Stimulated activated naive CD4-positive, alpha-beta T cell treated with Interleukin-2 at 50 U/mL for 16 hours (primary cell): ENCODE results near the gene ZNF497.
"Not testable (repeated sequence)": the region's sequence is repeated elsewhere in the genome, so short reads cannot be mapped to it uniquely, and the experiment has no call there.

ENCODE experiments used
- DNase-seq: peaks from one replicate; lab custom pipeline; 2025; lab: John Stamatoyannopoulos, UW

Gene ZNF497

DNA sequence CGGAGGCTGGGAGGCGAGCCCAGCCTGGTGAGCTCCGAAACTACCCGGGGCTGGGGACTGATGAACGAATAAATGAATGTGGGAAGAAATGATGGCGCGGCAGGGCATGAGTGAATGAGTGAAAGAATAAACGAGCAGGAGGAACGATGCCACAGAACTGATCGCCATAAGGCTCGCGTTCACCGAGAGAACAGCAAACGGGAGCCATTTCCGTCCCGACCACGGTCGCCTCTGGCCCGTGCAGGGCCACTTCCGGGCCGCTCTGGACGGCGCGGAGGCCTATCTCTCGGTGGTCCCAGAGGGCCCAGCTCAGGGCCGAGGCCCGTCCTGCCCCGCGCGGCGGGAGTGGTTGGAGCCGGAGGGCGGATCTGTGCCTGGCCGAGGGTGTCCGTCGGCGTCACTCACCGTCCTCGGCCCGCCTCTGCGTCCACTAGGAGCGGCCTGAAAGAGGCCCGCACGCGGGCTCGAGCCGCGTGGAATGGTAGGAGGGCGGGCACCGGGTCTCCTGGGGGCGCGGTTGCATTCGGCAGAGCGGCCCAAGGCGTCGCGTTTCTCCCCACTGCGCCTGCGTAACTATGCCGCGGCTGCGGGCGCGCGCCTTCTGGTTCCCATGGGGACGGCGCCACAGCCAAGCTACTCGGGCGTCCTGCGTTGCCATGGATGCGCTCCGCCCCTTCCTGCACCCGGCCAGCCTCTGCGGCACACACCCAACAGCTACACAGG lies at the start of gene ZNF497:
Gene ZNF497, minus strand, starts transcription at position 480 of the 723 bp plus-strand sequence. CDS start 5,116 bp downstream, outside the sequence.
- peak; percentile 96 for DNase-seq

DNA sequence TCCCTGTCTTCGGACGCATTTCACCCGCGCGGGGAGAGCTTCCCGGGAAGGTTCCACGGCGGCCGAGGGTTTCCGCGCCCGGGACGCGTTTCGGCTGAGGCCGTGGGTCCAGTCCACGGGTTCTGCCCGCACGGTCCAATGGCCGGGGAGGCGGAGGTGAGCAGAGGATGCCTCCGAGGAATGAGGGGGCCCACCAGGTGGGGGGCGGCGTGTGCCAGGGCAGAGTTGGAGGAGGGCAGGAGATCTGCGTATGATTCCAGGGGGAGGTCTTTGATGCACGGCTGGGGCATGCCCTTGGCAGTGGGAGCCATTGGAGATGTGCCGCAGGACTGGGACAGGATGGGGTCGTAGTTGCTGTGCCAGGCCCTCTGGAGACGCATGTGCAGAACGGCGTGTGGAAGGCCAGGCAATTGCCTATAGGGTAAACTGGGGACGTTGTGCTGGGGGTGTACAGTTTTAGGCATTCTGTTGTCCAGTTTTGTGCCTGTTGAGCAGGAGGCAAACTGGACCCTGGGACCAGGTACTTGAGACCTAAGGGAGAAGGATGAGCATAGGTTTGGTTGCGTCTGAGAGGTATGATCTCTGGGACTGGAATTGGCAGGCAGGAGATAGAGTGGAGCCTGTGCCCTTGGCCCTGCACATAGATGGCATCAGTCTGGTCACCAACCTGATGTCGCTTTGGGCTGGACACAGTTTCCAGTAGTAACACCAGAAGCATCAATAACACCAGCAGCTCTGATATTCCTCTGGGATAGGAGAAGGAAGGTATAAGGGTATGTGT lies 46.6 kb upstream of the ZNF497 start:
- no peak for DNase-seq

DNA sequence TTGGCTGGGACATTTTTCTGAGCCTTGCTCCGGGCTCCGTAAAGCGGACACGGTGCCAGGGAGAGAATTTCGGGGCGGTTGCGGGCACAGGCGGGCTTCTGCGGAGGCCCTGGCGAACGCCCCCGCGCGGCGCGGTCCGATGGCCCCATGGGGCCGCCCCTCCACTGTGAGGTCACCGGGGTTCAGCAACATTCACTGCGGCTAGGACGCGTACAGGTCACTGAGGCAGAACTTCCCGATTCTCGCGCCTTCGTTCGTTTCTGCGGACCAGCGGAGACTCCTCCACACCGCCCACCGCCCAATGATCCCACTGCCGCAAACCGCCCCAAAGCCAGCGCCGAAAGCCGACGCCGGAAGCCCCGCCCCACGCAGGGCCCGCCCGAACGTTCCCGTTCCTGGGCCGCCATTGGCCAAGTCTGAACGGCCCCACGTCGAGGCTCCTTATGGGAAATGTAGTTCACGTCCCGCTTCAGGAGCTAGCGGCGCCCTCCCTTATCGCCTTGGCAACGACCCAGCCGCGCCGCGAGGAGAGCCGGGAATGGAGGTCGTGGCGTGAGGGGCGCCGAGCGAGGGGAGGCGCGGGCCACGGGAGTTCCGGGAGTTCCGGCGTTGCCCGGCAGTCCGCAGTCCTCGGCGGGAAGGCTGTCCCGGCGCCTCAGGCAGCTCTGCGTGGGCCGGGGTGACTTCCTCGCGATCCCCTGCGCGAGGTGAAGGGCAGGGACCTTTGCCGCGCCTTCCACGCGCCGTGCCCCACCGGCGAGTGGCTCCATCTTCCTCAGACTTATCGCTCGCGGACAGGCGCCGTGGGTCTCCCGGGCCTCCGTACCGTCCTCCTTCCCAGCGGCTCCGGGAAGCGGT lies 45.8 kb upstream of the ZNF497 start, which contains the start of gene ZNF584:
Gene ZNF584, plus strand, starts transcription at position 498 of the 858 bp plus-strand sequence. CDS start 499 bp downstream, outside the sequence.
- peak; percentile 94 for DNase-seq

DNA sequence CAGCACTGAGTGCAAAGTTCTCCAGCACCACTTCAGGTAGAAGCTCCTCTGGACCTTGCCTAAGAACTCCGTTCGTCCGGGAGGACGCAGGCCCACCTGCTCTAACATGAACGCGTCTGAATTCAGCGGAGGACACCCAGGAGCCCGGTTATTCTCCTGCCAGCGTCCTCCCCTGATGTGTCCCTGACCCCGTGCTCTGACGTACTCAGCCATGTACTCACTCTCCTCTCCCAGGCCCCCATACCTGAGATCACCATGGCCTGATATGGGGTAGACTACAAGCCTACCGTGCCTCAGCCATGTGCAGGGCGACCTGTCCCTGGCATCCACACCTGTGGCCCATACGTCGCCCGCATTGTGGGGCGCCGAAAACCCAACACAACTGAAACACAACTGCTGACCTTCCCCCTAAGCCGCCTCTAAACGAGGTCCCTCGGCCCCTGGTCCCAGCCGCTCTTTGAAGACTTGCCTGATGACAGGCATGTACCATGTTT lies 45.2 kb upstream of the ZNF497 start:
- no peak for DNase-seq

DNA sequence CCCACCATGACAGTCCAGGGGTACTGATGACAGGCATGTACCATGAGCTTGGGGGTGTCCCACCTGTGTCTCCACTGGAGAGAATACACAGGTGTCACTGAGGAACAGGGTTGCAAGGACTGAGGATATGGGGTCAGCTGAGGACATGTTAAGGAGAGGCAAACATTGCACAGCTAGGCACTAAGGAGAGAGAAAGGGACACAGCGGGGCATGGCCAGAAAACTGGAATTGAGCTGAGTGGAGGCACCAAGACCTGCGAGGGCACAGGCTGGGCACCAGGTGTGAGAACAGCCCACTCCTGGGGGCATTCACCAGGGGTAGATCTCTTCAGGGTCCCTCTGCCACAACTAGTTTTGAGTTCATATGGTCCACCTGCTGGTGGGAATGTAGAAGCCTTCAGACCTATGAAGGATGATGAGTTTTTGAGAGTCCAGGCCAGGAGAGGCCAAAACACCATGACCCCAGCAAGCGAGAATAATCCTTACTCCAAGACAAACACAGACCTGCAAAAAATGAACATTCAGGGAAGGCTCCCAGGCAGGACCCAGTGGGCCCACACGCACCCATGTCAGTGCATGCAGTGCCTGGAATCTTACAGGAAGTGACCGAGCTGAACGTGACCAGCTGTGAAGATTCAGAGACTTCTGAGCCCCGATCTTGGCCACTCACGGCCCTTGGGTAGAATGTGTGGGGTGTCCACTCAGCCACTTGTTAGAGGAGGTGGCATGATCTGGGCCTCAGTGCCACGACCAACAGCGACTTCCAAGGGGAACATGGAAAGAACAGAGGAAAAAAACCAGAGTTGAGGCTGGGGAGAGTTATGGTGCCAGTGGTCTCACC lies 44.5 kb upstream of the ZNF497 start:
- no peak for DNase-seq

DNA sequence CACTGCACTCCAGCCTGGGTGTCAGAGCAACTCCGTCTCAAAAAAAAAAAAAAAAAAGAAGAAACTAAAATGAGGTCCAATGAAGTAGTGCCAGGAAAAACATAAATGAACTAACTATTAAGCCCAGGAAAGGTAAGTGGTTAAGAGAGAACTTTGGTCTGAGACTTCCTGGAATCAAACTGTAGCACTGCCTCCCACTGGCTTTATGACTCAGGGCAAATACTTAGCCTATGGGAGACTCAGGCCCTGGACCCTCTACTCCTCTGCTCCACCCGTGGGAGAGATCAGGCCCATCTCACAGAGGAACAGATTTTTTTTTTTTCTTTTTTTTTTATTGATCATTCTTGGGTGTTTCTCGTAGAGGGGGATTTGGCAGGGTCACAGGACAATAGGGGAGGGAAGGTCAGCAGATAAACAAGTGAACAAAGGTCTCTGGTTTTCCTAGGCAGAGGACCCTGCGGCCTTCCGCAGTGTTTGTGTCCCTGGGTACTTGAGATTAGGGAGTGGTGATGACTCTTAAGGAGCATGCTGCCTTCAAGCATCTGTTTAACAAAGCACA lies 41.4 kb upstream of the ZNF497 start:
- DNase-seq: not testable (repeated sequence)

DNA sequence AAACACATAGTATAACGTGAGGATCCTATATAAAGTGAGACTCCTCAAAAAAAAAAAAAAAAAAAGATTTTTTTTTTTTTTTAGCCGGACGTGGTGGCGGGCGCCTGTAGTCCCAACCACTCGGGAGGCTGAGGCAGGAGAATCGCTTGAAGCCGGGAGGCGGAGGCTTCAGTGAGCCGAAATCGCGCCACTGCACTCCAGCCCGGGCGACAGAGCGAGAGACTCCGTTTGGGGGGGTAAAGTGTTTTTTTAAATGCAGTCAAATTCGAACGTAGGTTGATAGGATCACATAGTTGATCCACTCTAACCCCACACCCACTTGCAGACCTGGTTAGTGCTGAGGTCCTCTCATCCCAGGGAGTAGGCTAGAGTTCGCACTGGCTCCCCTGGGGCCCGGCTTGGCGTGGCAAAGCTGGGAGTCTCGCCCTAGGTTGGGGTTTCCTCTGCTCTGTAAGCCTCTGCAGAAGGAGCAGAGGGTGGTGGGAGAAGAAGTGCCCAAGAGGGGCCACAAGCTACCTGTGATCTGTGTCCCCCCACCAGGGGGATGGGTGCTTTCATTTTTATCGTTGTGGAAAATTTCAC lies 39.4 kb upstream of the ZNF497 start:
- DNase-seq: no peak

DNA sequence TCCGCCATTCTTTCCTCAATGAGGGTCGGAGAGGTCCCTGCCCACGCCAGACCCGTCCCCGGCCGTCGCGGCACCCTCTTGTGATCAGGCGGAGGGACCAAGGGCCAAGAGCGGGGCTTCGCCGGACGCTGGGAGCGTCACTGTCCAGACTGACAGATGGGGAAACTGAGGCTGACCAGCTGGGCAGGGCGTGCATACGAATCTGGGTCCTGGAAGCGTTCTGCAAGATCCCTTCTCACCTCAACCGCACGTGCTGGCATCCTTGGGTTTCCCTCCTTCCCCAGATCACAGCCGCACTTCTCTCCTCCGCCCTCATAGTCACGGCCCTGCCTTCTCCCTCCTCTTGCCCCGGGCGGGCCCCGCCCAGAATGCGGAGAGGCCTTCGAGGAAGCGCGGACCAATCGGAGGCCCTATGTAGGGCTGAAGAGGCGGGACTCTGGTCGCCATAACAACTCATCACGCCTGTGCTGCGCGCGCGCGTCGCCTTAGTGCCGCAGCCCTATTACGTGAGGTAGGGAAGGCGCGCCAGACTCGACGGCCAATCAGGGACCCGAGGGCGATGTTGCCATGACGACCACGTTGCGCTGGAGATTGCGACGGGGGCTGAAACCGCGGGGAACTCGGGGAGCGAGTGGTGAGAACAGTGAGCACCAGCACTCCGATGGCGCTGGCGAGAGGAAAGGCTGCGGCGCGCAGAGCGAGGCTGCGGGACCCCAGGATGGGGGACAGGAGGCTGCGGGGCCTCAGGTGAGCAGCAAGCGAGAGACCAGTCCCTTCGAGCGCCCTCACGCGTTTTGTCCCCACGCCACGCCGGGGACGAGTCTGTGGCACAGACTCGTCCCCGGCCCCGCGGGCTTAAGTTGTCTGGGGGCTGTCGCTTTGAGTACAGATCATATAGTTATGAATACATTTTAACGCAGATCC lies 38.6 kb upstream of the ZNF497 start:
- DNase-seq: peak; percentile 99

DNA sequence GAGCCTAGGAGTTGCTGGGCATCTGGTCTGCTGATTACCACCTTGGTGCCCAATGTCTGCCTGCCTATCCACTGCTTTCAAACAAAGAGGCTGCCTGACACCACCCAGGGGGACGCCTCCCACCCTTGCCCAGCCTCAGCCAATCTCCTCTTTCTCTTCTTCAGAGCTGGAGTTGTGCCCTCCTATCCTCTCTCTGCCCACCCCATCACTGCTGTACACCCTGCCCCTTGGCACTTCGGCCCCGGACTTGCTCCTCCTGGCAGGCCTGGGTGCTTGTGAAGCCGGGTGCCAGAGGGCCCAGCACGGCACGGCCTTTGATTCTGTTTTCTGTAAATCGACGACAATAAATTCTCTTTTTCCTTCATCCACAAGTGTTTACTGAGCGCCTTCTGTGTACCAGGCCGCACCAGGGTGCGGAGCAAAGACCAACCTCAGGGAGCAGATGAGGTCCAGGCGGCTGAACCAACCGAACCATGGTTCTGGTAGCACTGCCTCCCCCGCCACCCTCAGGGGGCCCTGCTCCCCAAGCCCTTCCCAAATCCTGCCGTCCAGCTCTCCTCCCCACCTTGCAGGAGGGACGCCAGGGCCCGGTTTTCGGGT lies 37.9 kb upstream of the ZNF497 start:
- DNase-seq: no peak

DNA sequence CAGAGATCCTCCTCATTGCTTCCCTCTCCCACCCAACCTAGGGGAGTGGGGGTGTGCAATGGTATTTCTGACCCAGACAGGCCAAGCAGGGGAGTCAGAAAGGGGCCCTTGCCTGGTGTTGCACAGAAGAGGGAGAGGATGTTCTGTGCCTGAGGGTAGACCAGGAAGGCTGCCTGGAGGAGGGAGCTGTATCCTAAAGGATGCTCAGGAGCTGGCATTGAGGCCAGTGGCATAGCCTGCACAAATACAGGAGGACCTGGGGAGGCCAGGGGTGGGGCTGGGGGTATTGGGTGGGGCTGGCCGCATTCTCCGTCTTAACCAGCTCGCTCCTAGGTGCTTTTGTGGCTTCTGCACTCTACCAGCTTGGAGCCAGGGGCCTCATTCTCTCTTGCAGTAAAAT lies 37.4 kb upstream of the ZNF497 start:
- DNase-seq: no peak

DNA sequence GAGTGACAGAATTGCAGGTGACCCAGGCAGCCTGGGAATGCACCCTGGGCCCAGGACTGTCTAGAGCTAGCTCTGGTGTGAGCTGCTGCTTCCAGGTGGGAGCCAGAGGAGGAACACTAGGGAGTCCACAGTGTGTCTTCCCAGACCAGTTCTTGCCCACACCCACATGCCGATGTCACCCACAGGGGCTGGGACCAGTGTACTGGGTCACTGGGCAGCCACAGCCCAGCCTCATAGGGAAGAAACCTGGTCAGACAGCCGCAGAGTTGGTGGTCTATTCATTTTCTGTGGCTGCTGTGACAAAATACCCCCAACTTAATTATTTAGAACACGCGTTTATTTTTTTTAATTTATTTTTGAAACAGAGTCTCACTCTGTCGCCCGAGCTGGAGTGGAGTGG lies 36.0 kb upstream of the ZNF497 start:
- DNase-seq: no peak

DNA sequence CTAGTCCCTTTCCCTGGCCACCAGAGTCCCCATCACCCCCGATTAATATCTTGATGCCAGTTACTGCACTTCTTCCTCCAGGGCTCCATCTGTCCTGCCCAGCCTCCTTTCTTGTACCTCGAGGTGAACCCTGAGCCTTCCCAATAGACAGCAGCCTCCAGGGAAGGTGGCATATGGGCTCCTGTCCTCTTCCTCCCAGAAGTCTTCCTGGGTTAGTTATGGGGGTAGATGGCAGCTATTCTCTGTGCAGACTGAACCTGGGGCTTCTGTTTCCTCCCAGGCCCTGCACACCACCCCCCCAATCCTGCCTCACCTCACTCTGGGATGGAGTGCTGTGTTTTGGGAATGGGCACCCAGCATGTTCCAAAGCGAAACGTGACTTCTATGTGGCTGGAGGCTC lies 35.5 kb upstream of the ZNF497 start:
- no peak for DNase-seq

DNA sequence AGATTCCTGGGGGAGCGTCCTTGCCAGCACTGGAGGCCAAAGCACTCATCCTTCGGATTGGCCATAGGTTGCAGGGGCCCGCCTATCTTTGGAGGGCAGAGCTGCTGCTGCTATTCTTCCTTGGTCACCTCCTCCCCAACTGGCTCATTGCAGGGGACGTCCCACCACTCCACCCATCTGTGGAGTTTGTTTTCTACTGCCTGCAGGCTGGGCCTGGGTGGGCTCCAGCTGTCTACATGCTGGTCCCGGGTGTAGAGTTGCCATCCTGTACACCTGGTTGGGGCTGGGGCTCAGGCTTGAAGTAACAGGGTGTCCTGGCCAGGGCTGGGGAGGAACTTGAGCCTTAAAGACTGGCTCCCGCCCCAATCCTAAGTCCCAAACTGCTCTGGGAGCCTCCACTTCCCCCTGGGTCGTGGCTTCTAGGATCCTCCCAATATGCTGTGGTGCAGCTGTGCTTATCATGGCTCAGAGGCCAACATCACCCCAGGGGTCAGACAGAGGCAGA lies 35.0 kb upstream of the ZNF497 start:
- no peak for DNase-seq

DNA sequence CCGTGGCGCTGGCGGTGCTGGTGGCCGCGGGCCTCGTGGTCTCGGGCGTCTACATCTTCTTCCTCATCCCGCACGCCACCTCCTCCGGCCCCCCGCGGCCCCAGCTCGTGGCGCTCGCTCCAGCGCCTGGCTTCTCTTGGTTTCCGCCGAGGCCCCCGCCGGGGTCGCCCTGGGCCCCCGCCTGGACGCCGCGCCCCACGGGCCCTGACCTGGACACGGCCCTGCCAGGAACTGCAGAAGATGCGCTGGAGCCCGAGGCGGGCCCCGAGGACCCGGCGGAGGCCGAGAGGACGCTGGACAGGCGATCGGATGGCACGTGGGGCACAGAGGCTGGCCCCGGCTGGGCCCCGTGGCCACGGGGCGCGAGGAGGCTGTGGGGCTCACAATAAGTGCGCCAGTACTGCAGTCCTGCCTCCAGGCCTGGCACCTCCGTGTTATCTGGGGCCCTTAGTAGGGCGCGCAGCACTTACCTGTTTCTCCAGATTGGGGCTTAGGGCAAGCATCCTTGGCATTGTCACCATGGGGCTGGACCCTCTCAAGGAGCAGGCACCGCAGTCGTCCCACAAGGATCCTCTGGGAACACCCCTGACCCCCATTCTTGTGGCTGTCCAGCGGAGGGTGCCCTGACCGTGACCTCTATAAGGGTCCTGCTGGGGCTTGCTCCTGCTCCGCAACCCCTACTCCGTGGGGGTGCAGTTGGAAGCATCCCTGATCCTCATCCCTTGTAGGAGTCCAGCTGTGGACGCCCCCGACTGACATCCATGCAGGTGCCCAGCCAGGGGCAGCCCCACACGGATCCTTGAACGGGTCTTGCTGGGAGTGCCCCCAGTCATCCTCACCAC lies 34.4 kb upstream of the ZNF497 start:
- no peak for DNase-seq

DNA sequence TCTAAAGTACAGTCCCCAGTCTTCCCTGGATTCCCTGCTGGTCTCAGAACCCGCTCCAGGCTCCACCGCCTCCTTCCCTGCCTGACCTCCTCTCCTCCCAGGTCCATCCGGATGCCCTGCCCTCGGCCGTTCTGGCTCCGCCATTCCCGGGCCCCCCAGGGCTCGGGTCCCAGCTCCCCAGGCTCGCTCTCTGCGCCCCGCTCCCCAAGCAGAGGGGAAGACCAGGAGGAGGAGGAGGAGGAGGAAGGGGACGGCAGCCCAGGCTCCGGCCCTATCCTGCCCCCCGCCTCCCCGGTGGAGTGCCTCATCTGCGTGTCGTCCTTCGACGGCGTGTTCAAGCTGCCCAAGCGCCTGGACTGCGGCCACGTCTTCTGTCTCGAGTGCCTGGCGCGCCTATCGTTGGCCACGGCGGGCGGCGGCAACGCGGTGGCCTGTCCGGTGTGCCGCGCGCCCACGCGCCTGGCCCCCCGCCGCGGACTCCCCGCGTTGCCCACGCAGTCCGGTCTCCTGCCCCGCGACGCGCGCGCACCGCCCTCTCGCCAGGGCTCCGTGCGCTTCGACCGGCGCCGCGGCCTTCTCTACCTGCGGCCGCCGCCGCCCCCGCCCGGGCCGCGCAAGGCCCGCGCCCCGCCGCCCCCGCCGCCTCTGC lies 33.6 kb upstream of the ZNF497 start:
- no peak for DNase-seq

DNA sequence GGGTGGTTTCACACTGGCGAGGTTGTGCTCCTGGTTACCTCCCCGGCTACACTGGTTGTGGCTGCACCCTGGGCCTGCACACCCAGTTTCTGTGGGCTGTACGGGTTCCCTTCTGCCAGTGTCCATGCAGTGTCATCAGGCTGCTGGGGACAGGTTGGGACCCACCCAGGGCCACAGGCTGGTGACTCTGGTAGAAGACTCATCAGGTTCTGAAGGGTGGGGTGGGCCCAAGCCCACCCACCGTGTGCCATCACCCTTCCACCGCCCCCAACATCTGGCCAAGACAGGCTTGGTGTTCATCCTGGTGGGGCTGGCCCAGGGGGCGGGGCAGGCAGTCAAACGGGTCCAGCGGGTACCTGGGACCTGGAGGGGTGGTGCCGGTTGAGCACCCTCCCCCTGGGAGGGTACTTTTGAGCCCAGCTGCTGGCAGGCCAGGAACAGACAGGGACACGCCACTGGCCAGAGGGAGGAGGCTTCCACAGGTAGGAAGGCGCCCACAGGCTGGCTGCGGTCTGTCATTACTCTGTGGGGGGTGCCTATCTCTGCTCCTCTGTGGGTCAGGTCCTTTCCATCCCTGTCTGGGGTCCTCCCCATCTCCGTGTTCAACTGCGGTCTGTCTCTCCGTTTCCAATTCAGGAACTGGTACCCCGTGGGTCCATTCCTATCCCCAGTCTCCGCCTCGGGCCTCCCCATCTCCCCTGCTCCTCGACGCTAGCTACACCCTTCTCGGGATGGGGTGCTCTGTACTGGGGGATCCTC lies 32.8 kb upstream of the ZNF497 start, which contains the start of gene RNF225:
Gene RNF225, plus strand, starts transcription at position 437 of the 759 bp plus-strand sequence. CDS start 434 bp downstream, outside the sequence.
- no peak for DNase-seq
